HCT116 (cell line): ENCODE results near the gene RAPGEF6.

Source experiments
- CEBPB ChIP-seq: IDR thresholded peaks from 2 replicates; pipeline ENCODE4 v1.6.1; 2012; ENCODE audit warnings: low read depth
- CTCF ChIP-seq, 3 experiments: fragments of 200-600 bp in 1 of 3; sonication (generic) in 1 of 3; IDR thresholded peaks in 2 of 3; conservative IDR thresholded peaks in 1 of 3; 2 replicates each; pipeline ENCODE4 v1.5.1; 2012 to 2017; ENCODE audit warnings: low read depth in 2 of 3, low read length in 2 of 3, antibody characterized with exemption in 1 of 3, borderline replicate concordance in 1 of 3, control low read depth in 1 of 3, mild to moderate bottlenecking in 1 of 3, mixed read lengths in 1 of 3, mixed run types in 1 of 3, moderate library complexity in 1 of 3; ENCODE audit not compliant: insufficient read depth in 1 of 3
- ELF1 ChIP-seq: IDR thresholded peaks from 2 replicates; pipeline ENCODE4 v1.6.1; 2012; ENCODE audit warnings: low read depth, borderline replicate concordance
- EZH2 ChIP-seq: fragments of 200-600 bp; sonication (generic); IDR thresholded peaks from 2 replicates; pipeline ENCODE4 v1.6.1; 2017; ENCODE audit warnings: antibody characterized with exemption, mixed run types
- POLR2AphosphoS5 ChIP-seq: IDR thresholded peaks from 2 replicates; pipeline ENCODE4 v1.6.1; 2011; ENCODE audit warnings: mild to moderate bottlenecking, low read depth, low read length, moderate library complexity
- REST ChIP-seq: IDR thresholded peaks from 2 replicates; pipeline ENCODE4 v1.6.1; 2012; ENCODE audit warnings: low read depth
- YY1 ChIP-seq: IDR thresholded peaks from 2 replicates; pipeline ENCODE4 v1.6.1; 2011; ENCODE audit warnings: low read length, low read depth, moderate library complexity, mild to moderate bottlenecking; ENCODE audit not compliant: insufficient replicate concordance; ENCODE audit errors: extremely low read depth

GRCh38 chr5:131541071-131541470 is 94.0 kb downstream of the RAPGEF6 start:
- TF ChIP-seq ELF1 = no peak
- TF ChIP-seq CTCF (IDR thresholded peaks at IDR 0.05 in 2 of 3, conservative IDR thresholded peaks at IDR 0.05 in 1 of 3; ENCODE audit: borderline replicate concordance in 1 of 3, insufficient read depth in 1 of 3, low read depth in 2 of 3, low read length in 2 of 3) = no peak
- no peak for TF ChIP-seq POLR2AphosphoS5
- TF ChIP-seq YY1 = no peak
- no peak for TF ChIP-seq CEBPB
- TF ChIP-seq EZH2 = no peak
- no peak for TF ChIP-seq REST
